SU-DHL-6 (cell line): ENCODE data around the gene IQCF5.

ENCODE experiments used
- H2AFZ ChIP-seq: fragments of 200-600 bp; sonication (generic); 2 replicates; pipeline ENCODE4 v1.6.1; 2014; ENCODE audit warnings: low read depth, mild to moderate bottlenecking, moderate library complexity, mixed read lengths, antibody characterized with exemption, low read length; ENCODE audit not compliant: severe bottlenecking
- H3F3A ChIP-seq: fragments of 200-600 bp; shearing (Covaris generic); 2 replicates; pipeline ENCODE4 v1.6.0; 2016; ENCODE audit warnings: antibody characterized with exemption, mild to moderate bottlenecking; ENCODE audit not compliant: insufficient read depth
- H3K27ac ChIP-seq: fragments of 200-600 bp; sonication (generic); 2 replicates; pipeline ENCODE4 v1.5.1; 2016; ENCODE audit warnings: low read depth, mild to moderate bottlenecking, low read length, moderate library complexity, mixed read lengths
- H3K27me3 ChIP-seq: fragments of 200-600 bp; sonication (generic), shearing (Covaris generic); 2 replicates; pipeline ENCODE4 v1.6.0; 2014; ENCODE audit warnings: mild to moderate bottlenecking, low read length
- H3K36me3 ChIP-seq: fragments of 200-600 bp; sonication (generic); 2 replicates; pipeline ENCODE4 v1.6.1; 2014; ENCODE audit warnings: mild to moderate bottlenecking, low read length, mixed read lengths
- H3K4me2 ChIP-seq: fragments of 300-600, 200-600 bp; shearing (Covaris generic), sonication (generic); 2 replicates; pipeline ENCODE4 v1.6.0; 2014; ENCODE audit warnings: low read length, low read depth, mild to moderate bottlenecking; ENCODE audit not compliant: poor library complexity, severe bottlenecking
- H3K4me3 ChIP-seq: fragments of 200-600 bp; sonication (generic); 2 replicates; pipeline ENCODE4 v1.5.1; 2014; ENCODE audit warnings: antibody characterized with exemption, low read length, mild to moderate bottlenecking, mixed read lengths; ENCODE audit not compliant: insufficient read depth, poor library complexity, severe bottlenecking
- H3K79me2 ChIP-seq: fragments of 200-600 bp; sonication (generic); 2 replicates; pipeline ENCODE4 v1.6.1; 2014; ENCODE audit warnings: mild to moderate bottlenecking, low read length, moderate library complexity; ENCODE audit not compliant: insufficient read depth
- H3K9ac ChIP-seq: fragments of 200-600 bp; sonication (generic); 2 replicates; pipeline ENCODE4 v1.7.0; 2014; ENCODE audit warnings: mild to moderate bottlenecking, low read length
- H3K9me2 ChIP-seq: fragments of 200-600 bp; sonication (generic); replicated peaks from 2 replicates; pipeline ENCODE4 v1.6.1; 2014; ENCODE audit warnings: low read length; ENCODE audit not compliant: insufficient read depth
- H3K9me3 ChIP-seq: fragments of 200-600 bp; sonication (generic); 2 replicates; pipeline ENCODE4 v1.6.1; 2014; ENCODE audit warnings: low read length, mixed read lengths; ENCODE audit not compliant: insufficient read depth
- H4K20me1 ChIP-seq: fragments of 200-600 bp; sonication (generic); 2 replicates; pipeline ENCODE4 v1.6.1; 2014; ENCODE audit warnings: low read depth, mild to moderate bottlenecking, antibody characterized with exemption, low read length, moderate library complexity, mixed read lengths
- CTCF ChIP-seq: fragments of 200-600 bp; sonication (generic); IDR thresholded peaks from one replicate; pipeline ENCODE4 v1.5.1; 2017; ENCODE audit warnings: antibody characterized with exemption, mild to moderate bottlenecking, low read length, moderate library complexity; ENCODE audit not compliant: insufficient read depth, poor library complexity, severe bottlenecking
- EZH2phosphoT487 ChIP-seq: fragments of 200-600 bp; sonication (generic), shearing (Covaris generic); conservative IDR thresholded peaks from 2 replicates; pipeline ENCODE4 v1.6.1; 2018; ENCODE audit warnings: mild to moderate bottlenecking, antibody characterized with exemption, low read length, moderate library complexity, mixed read lengths

The IQCF5 gene

DNA sequence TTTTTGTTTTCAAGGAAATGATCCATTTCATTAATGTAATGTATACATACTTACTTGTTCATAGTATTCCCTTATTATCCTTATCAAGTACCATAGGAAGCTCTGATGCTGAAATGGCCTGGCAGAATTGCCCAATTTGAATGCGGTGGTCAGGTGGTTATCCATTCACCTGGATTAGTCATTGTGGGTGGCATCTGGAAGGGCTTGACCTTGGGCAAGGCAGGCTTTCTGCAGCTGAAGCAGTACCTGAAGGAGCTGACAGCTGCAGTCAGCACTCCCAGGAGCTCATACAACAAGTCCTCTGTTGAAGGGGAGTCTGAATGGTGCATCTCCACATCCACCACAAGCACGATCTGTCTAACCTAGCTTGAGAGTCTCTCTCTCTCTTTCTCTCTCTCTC lies 12.2 kb upstream of the IQCF5 start:
- Histone ChIP-seq H3K4me2 (no peak overlapping the region), H3K9ac (no peak overlapping the region), H3K9me2 (no peaks in the 10 kb centered on the region), H3K27me3 (no peaks in the 10 kb centered on the region), H3K4me3 (no peak overlapping the region), H2AFZ (no peak overlapping the region), H3K9me3 (no peaks in the 10 kb centered on the region), H4K20me1 (no peaks in the 10 kb centered on the region), H3K36me3 (no peaks in the 10 kb centered on the region), H3F3A (no peaks in the 10 kb centered on the region), H3K79me2 (no peaks in the 10 kb centered on the region), H3K27ac (no peak overlapping the region)
- TF ChIP-seq CTCF (no peak), EZH2phosphoT487 (no peak)

- Histone ChIP-seq H3K79me2 (no peaks in the 10 kb centered on the region), H3K9me3 (no peaks in the 10 kb centered on the region), H3K4me3 (no peak overlapping the region), H3F3A (no peaks in the 10 kb centered on the region), H3K27ac (no peak overlapping the region), H3K9me2 (no peaks in the 10 kb centered on the region), H3K4me2 (no peak overlapping the region), H3K36me3 (no peaks in the 10 kb centered on the region), H4K20me1 (no peaks in the 10 kb centered on the region), H2AFZ (no peak overlapping the region), H3K9ac (no peak overlapping the region), H3K27me3 (no peaks in the 10 kb centered on the region)
- TF ChIP-seq EZH2phosphoT487 (no peak), CTCF (no peak)
Observed at GRCh38 chr3:51886447-51886846, 11.0 kb upstream of the IQCF5 start.

GRCh38 chr3:51879937-51880336 lies 4.5 kb upstream of the IQCF5 start:
- H4K20me1 ChIP-seq = no peaks in the 10 kb centered on the region
- H3F3A ChIP-seq = no peaks in the 10 kb centered on the region
- no peak overlapping the region for H2AFZ ChIP-seq
- TF ChIP-seq EZH2phosphoT487 = no peak
- no peak for TF ChIP-seq CTCF
- no peaks in the 10 kb centered on the region for H3K9me2 ChIP-seq
- no peak overlapping the region for H3K4me2 ChIP-seq
- no peaks in the 10 kb centered on the region for H3K27me3 ChIP-seq
- H3K9me3 ChIP-seq = no peaks in the 10 kb centered on the region
- no peaks in the 10 kb centered on the region for H3K79me2 ChIP-seq
- H3K9ac ChIP-seq = no peak overlapping the region
- no peak overlapping the region for H3K27ac ChIP-seq
- H3K36me3 ChIP-seq = no peaks in the 10 kb centered on the region
- H3K4me3 ChIP-seq = no peak overlapping the region

DNA sequence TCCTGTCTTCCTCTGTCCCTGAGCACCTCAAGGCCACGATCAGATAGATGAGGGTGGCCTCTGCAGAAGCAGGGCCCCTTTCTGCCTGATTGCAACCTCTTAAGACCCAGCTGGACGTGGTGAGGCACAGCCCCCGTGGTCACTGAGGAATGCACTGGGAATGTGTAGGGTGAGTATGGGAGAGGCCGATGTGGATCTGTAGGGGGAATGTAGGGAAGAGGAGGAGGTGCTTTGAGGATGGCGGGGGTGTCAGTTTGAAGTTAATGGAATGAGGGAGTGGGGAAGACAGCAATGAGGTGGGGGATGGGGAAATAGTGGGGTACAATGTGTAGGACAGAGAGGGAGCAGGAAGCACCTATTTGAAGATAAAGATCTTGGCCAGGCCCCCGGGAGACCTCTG lies 785 bp upstream of the IQCF5 start:
- Histone ChIP-seq H4K20me1 (no peaks in the 10 kb centered on the region), H2AFZ (no peak overlapping the region), H3K79me2 (no peaks in the 10 kb centered on the region), H3K4me3 (no peak overlapping the region), H3K4me2 (no peak overlapping the region), H3K27me3 (no peaks in the 10 kb centered on the region), H3K9me3 (no peaks in the 10 kb centered on the region), H3K27ac (no peak overlapping the region), H3K36me3 (no peaks in the 10 kb centered on the region), H3K9ac (no peak overlapping the region), H3F3A (no peaks in the 10 kb centered on the region), H3K9me2 (no peaks in the 10 kb centered on the region)
- no peak for TF ChIP-seq CTCF
